ENCODE results near the gene MED25.

Gene MED25

DNA sequence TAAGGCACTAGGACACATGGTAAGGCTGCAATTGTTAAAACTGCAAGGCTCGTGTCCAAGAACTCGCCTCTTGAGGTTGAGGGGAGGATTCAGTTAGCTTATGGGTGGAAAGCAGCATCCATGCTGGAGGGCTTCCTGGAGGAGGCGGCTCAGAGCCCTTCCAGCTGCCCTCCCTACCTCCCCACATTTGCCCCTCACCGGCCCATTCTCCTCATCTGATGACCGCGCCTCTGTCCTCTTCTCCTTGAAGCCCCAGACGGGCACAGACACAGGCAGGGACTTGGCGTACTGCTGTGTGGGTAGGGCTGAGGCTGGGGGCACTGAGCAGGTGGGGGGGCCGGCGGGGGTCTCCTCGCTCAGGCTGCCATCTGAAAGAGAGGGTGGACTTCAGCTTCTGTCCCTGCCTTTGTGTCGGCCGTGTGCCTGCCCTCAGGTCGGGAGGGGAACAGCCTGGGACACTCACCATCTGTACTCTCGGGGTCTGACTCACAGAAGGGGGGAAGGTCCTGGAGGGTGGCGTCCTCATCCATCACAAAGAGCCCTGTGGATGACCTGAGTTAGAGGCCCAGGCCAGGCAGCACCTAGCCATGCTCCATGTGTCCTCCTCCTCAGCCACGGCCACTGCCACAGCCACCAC is 53.4 kb downstream of the MED25 start:
- in situ Hi-C loops (cut with MboI; ENCODE audit: low sequenced_read_pairs), result no loop called here

DNA sequence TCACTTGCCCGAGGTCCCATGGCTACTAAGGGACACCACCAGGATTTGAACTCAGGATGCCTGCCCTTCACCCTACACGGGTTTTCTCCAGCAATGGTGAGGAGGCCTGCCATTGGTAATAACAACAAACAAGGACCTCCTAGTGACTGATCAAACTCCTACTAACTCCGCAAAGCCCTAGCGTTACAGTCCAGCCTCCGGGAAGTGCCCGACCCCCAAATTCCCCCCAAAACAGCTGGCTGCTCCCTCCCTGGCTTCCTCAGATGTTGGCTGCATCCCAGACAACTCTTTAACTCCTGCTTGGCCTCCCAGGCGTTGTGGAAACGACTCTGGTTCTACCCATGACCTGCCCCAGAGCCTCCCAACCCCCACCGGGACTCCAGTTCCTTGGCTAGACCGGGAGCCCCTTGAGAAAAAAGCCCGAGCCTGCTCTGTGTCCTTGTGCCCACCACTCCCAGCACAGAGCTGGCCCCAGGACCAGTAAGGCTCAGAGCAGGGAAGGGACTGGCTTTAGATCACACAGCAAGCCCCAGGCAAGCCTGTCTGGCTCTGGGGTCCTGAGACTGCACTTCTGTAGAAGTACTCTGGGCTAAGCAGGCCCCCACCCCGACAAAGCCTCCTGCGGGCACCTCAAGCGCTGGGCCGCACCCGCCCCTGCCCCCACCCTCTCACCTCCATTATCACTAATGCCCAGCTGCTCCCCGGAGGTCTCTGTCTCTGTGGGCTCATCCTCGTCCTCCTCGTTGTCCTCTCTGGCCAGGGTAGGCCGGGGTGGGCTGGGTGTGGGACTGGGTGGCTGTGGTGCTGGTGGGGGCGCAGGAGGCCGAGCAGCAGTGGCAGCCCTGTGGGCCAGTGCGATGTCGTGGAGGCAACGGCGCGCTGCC is 54.4 kb downstream of the MED25 start:
- in situ Hi-C loops (cut with MboI; ENCODE audit: low sequenced_read_pairs), result no loop called here

GRCh38 chr19:49873129-49873521 is 55.0 kb downstream of the MED25 start:
- in situ Hi-C loops (cut with MboI; ENCODE audit: low sequenced_read_pairs), result no loop called here

DNA sequence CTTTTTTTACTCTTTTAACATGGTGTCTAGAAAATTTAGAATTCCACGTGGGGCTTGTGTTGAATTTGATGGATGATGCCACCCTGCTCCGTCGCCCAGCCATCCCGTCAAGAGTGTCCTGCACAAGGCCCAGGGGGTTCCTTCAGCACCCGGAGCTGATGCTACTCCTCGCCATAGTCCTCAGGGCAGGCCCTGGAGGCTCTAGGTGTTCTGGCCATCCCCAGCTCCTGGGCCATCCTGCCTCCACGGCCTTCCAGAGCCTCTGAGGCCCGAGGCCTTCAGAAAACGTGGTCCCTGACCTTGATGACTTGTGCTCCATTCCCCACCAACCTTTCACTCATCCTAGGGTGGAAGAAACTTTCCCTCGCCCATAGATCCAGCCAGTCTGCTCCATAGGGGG is 55.7 kb downstream of the MED25 start:
- in situ Hi-C loops (cut with MboI; ENCODE audit: low sequenced_read_pairs), result no loop called here

DNA sequence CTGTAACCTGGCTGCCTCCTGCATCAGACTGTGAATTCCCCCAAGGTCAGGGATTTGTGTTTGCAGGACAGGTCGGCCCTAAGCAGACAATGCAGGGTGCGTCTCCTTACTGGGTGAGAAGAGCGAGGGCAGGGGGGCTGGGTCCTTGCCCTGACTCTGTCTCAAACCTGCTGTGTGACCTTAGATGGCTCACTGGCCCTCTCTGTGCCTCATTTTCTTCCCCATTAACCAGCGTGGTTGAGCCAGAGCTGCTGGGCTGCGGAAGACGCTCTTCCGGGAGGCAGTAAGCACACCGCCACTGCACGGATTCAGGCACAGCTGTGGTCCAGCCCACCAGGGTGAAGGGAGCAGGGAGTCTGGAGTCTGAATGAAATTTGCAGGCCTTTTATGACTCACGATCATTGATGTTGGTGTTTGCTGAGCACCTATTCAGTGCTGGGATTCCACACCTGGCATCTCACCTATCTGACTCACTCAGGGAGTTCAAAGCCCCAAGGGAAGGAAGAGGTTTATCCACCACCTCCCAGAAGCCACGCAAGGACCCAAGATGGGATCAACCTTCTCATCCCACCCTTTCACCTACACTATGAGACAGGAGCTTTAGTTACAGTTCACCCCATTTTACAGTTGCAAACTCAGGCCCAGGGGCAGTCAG is 56.5 kb downstream of the MED25 start:
- in situ Hi-C loops (cut with MboI; ENCODE audit: low sequenced_read_pairs), result no loop called here

DNA sequence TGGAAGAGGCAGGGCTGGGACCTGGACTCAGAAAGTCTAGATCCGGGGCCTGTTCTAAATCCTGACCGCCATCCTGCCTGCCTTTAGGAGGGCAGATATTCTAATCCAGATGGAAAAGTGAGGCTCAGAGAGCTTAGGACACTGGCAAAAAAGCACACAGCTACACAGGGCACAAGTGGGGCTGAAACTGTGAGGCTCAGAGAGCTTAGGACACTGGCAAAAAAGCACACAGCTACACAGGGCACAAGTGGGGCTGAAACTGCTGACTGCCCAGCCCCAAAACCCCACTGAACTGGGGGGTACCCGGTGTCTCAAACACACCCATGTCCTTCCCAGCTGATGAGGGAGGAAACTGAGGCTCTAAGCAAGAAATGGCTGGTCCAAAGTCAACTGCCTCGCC is 57.1 kb downstream of the MED25 start:
- in situ Hi-C loops (cut with MboI; ENCODE audit: low sequenced_read_pairs), result no loop called here

DNA sequence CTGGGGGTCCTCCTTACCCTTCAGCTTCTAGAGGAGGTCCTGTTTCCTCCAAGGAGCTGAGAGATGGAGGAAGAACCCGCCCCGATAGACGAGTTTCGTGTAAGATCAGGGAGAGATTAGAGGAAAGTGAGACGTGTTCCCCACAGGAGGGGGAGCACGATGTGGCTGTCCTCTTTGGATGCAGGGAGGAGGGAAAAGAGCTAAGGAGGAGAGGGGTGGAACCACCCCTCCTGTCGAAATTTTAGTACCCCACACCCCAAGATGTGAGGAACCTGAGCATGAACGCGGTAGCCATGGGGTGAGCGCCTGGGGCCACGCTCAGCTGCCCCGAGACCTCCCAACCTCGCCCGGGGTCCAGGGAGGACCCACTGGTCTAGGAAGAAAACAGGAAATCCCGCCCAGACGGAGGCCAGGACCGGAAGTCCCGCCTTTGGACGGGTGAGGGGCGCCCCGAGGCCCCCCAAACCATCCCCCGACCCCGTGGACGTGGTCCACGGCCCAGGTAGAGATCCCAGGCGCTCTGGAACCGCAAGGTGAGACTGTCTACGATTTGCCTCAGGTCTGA is 57.9 kb downstream of the MED25 start:
- in situ Hi-C loops (cut with MboI; ENCODE audit: low sequenced_read_pairs), result no loop called here

DNA sequence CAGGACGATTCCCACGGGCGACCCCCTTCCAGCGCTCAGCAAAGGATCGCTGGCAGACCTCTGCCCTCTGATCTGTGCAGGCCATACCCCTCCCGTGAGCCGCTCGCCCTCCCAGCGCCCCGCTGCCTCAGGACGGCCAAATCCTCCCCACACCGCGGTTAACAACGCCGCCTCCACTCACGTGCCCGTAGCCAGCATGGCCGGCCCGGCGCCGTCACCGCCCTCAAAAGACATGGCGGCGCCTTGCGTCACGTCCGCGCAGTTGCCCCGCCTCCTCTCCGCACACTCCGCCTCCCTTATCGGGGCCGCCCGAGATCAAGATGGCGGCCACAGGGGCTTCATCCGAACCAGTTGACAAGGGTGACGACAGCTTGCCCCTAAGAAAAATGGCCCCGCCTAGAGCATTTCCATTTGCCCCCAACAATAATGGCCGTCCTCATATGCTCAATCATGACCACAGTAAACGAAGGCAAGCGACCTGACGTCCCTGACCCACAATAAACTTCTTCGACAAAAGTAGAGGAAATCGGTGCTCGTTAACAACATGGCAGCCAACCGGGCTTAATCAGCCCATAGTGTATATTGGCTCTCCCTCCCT is 58.4 kb downstream of the MED25 start:
- in situ Hi-C loops (cut with MboI; ENCODE audit: low sequenced_read_pairs), result no loop called here

GRCh38 chr19:49877020-49877878 is 59.2 kb downstream of the MED25 start, which contains the start of the genes AKT1S1 and TBC1D17:
Gene AKT1S1 (minus strand): TSS chr19:49877355. CDS start chr19:49873295, 4,060 bp downstream.
Gene TBC1D17 (plus strand): TSS chr19:49877702. CDS start chr19:49877724, 22 bp downstream.
- in situ Hi-C loops (cut with MboI; ENCODE audit: low sequenced_read_pairs), result no loop called here

GRCh38 chr19:49877879-49878743 is 60.0 kb downstream of the MED25 start:
- in situ Hi-C loops (cut with MboI; ENCODE audit: low sequenced_read_pairs), result no loop called here

GRCh38 chr19:49878744-49879070 is 60.6 kb downstream of the MED25 start:
- in situ Hi-C loops (cut with MboI; ENCODE audit: low sequenced_read_pairs), result no loop called here

- in situ Hi-C loops (cut with MboI; ENCODE audit: low sequenced_read_pairs), result no loop called here
Observed at GRCh38 chr19:49879243-49879963, 61.3 kb downstream of the MED25 start.

GRCh38 chr19:49880162-49880869 is 62.2 kb downstream of the MED25 start:
- in situ Hi-C loops (cut with MboI; ENCODE audit: low sequenced_read_pairs), result no loop called here

- in situ Hi-C loops (cut with MboI; ENCODE audit: low sequenced_read_pairs), result no loop called here
Observed at GRCh38 chr19:49881186-49881585, 63.1 kb downstream of the MED25 start.

DNA sequence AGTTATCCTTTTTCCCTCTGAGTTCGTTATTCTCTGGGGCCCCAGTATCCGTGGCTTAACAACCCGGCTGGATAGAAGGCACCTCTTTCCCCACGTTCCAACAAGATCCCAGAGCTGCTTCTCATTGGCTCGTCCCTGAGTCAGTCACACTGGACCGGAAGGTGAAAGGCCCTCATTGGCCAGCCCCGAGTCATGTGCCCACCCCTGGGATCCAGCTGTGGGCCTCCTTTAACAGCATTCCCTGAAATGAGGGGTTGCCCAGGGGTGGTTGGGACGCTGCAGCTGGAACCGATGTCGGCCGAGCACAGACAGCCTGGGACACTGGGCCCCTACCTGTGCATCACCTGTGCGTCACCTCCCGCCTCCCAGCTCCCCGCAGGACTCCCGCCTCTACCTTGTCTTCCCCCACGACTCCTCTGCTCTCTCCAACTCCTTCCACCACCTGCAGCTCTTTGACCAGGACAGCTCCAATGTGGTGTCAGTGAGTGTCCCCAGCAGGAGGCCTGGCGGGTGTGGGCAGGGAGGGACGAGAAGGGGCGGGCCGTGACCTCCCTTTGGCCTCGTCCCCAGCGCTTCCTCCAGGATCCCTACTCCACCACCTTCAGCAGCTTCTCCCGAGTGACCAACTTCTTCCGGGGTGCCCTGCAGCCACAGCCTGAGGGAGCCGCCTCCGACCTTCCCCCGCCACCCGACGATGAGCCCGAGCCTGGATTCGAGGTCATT is 63.7 kb downstream of the MED25 start:
- in situ Hi-C loops (cut with MboI; ENCODE audit: low sequenced_read_pairs), result no loop called here

DNA sequence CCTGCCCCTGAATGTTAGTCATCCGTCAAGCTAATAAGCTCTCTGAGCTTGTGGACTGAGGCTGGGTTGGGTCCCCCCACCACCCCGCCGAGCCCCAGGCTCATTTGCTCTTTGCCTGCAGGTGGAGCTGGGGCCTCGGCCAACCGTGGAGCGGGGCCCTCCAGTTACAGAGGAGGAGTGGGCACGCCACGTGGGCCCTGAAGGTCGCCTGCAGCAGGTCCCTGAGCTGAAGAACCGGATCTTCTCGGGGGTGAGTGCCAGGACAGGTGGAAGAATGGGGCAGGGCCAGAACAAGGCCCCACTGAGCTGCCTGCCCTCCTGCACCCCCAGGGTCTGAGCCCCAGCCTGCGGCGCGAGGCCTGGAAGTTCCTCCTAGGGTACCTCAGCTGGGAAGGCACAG is 64.6 kb downstream of the MED25 start:
- in situ Hi-C loops (cut with MboI; ENCODE audit: low sequenced_read_pairs), result no loop called here

DNA sequence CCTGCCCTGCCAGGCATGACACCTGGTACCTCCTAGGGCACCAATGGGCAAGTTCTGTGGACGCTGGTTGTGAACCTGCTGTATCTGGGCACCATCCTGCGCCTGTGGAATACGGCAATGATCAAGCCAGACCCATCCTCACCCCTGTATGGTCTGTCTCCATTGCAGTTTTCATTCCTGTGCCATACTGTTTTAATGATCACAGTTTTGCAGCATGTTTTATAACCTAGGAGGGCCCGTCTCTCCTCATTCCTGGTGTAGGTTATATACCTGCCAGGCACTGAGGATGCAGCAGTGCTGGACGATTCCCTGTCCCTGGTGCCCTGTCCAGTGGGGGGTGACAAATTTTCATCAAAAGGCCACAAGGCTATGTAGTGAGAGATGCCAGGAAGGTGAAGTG is 65.0 kb downstream of the MED25 start:
- in situ Hi-C loops (cut with MboI; ENCODE audit: low sequenced_read_pairs), result no loop called here
